ENCODE measurements around the gene ITIH5.
A peak's percentile ranks its signal among the peaks of the same experiment; 100 is the strongest.
"Not testable (repeated sequence)": the region's sequence is repeated elsewhere in the genome, so short reads cannot be mapped to it uniquely, and the experiment has no call there.

The ITIH5 gene

GRCh38 chr10:7666253-7667023, at the start of gene ITIH5:
Gene ITIH5, minus strand, starts transcription at chr10:7666966. Its CDS starts 74 bp downstream, at chr10:7666892.
- no peaks in the 10 kb centered on the region for H3K36me3 ChIP-seq (ENCODE audit: control insufficient read depth in 1 of 2, insufficient read depth in 2 of 2, low read length in 2 of 2)
- H3K9me3 ChIP-seq (ENCODE audit: control insufficient read depth in 1 of 2, low read length in 2 of 2), result no peaks in the 10 kb centered on the region
- H3K4me3 ChIP-seq (ENCODE audit: low read depth in 1 of 2, low read length in 2 of 2), result peak within 1 kb of the TSS; percentile 72 to 93
- H3K27ac ChIP-seq (ENCODE audit: low read length), result no peak within 1 kb of the TSS
- no peaks in the 10 kb centered on the region for H3K27me3 ChIP-seq (ENCODE audit: low read depth, low read length)
- H3K4me1 ChIP-seq (ENCODE audit: control insufficient read depth in 1 of 2, insufficient read depth in 2 of 2, low read length in 2 of 2), result peaks cover 0 to 23% of the 10 kb centered on the region in 2 donors

DNA sequence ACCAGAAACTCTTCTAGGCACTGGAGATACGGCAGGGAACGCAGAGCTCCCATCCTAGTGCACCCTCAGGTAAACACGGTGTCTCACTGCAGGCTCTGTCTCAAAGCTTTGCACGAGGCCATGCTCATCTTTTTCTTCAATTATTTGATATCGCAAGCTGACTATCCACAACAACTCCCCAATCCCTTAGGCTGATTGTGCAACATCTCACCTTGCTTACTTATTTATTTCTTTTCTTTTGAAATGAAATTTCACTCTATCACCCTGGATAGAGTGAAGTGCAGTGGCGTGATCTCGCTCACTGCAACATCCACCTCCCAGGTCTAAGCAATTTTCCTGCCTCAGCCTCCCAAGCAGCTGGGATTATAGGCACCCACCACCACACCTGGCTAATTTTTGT, 48.7 kb upstream of the ITIH5 start:
- Histone ChIP-seq H3K27ac (ENCODE audit: low read length) (no peak overlapping the region), H3K4me3 (ENCODE audit: low read depth in 1 of 2, low read length in 2 of 2) (no peak overlapping the region), H3K27me3 (ENCODE audit: low read depth, low read length) (no peaks in the 10 kb centered on the region), H3K36me3 (ENCODE audit: control insufficient read depth in 1 of 2, insufficient read depth in 2 of 2, low read length in 2 of 2) (no peaks in the 10 kb centered on the region), H3K4me1 (ENCODE audit: control insufficient read depth in 1 of 2, insufficient read depth in 2 of 2, low read length in 2 of 2) (no peaks in the 10 kb centered on the region), H3K9me3 (ENCODE audit: control insufficient read depth in 1 of 2, low read length in 2 of 2) (no peaks in the 10 kb centered on the region)

DNA sequence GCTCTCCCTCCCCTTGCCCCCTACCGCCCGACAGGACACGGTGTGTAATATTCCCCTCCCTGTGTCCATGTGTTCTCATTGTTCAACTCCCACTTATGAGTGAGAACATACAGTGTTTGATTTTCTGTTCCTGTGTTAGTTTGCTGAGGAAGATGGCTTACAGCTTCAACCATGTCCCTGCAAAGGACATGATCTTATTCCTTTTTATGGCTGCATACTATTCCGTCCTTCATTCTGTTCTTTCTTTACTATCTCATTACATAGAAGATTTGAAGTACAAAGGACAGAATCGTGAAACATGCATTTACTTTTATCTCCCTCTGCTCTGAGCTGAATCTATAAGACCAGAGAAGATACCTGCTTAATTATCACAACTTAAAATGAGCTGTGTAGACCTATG, 44.3 kb upstream of the ITIH5 start:
- not testable (repeated sequence) for H3K27me3 ChIP-seq (ENCODE audit: low read depth, low read length); H3K4me1 ChIP-seq (ENCODE audit: control insufficient read depth in 1 of 2, insufficient read depth in 2 of 2, low read length in 2 of 2); H3K9me3 ChIP-seq (ENCODE audit: control insufficient read depth in 1 of 2, low read length in 2 of 2); H3K36me3 ChIP-seq (ENCODE audit: control insufficient read depth in 1 of 2, insufficient read depth in 2 of 2, low read length in 2 of 2); H3K27ac ChIP-seq (ENCODE audit: low read length); H3K4me3 ChIP-seq (ENCODE audit: low read depth in 1 of 2, low read length in 2 of 2)

GRCh38 chr10:7710446-7710845, 43.7 kb upstream of the ITIH5 start:
- Histone ChIP-seq H3K36me3 (ENCODE audit: control insufficient read depth in 1 of 2, insufficient read depth in 2 of 2, low read length in 2 of 2) (no peaks in the 10 kb centered on the region), H3K4me3 (ENCODE audit: low read depth in 1 of 2, low read length in 2 of 2) (no peak overlapping the region), H3K27me3 (ENCODE audit: low read depth, low read length) (no peaks in the 10 kb centered on the region), H3K27ac (ENCODE audit: low read length) (no peak overlapping the region), H3K9me3 (ENCODE audit: control insufficient read depth in 1 of 2, low read length in 2 of 2) (no peaks in the 10 kb centered on the region), H3K4me1 (ENCODE audit: control insufficient read depth in 1 of 2, insufficient read depth in 2 of 2, low read length in 2 of 2) (no peaks in the 10 kb centered on the region)

GRCh38 chr10:7708832-7709231, 42.1 kb upstream of the ITIH5 start:
- H3K36me3 ChIP-seq (ENCODE audit: control insufficient read depth in 1 of 2, insufficient read depth in 2 of 2, low read length in 2 of 2), result no peaks in the 10 kb centered on the region
- no peak overlapping the region for H3K4me3 ChIP-seq (ENCODE audit: low read depth in 1 of 2, low read length in 2 of 2)
- H3K27ac ChIP-seq (ENCODE audit: low read length), result no peak overlapping the region
- no peaks in the 10 kb centered on the region for H3K4me1 ChIP-seq (ENCODE audit: control insufficient read depth in 1 of 2, insufficient read depth in 2 of 2, low read length in 2 of 2)
- no peaks in the 10 kb centered on the region for H3K27me3 ChIP-seq (ENCODE audit: low read depth, low read length)
- H3K9me3 ChIP-seq (ENCODE audit: control insufficient read depth in 1 of 2, low read length in 2 of 2), result no peaks in the 10 kb centered on the region

DNA sequence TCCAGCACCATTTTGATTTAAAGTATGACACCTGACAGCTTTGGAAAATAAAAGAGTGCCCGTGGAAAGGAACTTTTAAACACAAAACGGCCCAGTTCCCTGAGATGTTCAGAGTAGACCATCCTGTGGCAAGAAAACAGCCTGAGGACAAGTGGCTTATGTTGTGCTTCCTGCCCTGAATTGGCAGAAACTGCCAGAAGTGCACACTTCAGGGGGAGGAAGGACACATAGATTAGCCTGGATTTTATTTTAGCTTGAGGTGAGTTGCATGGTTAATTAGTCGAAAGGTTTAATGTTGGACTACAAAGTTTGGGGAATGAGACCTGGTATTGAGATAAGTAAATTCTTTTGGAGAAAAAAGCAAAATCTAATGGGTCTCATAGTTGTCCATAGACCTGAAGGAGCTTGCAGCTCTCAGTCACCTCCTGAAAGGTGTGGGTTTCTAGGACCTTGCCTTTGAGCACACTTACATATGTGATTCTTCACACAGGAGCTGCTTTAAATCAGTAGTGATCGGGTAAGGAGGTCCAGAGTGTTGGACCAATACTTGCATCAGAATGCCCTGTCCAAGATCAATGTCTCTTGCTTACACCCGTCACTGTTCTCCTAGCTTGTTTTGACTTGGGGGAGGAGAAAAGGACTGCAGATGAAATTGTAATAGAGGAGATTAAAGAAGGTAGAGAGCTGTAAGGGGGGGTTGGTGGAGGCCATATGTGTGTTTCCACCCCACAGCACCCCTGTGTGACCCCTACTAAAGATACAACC, 41.3 kb upstream of the ITIH5 start:
- no peak overlapping the region for H3K4me3 ChIP-seq (ENCODE audit: low read depth in 1 of 2, low read length in 2 of 2)
- no peaks in the 10 kb centered on the region for H3K9me3 ChIP-seq (ENCODE audit: control insufficient read depth in 1 of 2, low read length in 2 of 2)
- no peaks in the 10 kb centered on the region for H3K27me3 ChIP-seq (ENCODE audit: low read depth, low read length)
- H3K36me3 ChIP-seq (ENCODE audit: control insufficient read depth in 1 of 2, insufficient read depth in 2 of 2, low read length in 2 of 2), result no peaks in the 10 kb centered on the region
- no peaks in the 10 kb centered on the region for H3K4me1 ChIP-seq (ENCODE audit: control insufficient read depth in 1 of 2, insufficient read depth in 2 of 2, low read length in 2 of 2)
- no peak overlapping the region for H3K27ac ChIP-seq (ENCODE audit: low read length)

DNA sequence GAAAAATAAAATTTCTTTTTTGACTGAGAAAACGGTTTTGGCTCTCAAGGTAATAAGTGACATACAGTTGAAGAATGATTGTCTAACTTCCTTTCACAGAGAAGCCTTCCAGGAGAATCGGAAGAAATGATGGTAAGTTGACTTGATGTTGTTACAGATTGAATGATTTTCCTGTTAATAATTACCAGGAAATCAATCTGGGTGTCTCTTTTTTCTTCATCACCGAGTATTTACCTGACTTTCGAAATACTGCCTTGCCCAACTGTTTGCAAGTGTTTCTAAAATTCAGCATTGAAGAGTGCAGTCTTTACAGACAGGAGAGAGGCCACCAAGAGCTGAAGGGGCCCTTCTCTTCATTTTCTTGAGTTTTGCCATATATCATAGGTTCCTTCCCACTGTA, 40.3 kb upstream of the ITIH5 start:
- no peak overlapping the region for H3K4me3 ChIP-seq (ENCODE audit: low read depth in 1 of 2, low read length in 2 of 2)
- H3K9me3 ChIP-seq (ENCODE audit: control insufficient read depth in 1 of 2, low read length in 2 of 2), result no peaks in the 10 kb centered on the region
- no peaks in the 10 kb centered on the region for H3K36me3 ChIP-seq (ENCODE audit: control insufficient read depth in 1 of 2, insufficient read depth in 2 of 2, low read length in 2 of 2)
- H3K4me1 ChIP-seq (ENCODE audit: control insufficient read depth in 1 of 2, insufficient read depth in 2 of 2, low read length in 2 of 2), result no peaks in the 10 kb centered on the region
- no peak overlapping the region for H3K27ac ChIP-seq (ENCODE audit: low read length)
- H3K27me3 ChIP-seq (ENCODE audit: low read depth, low read length), result no peaks in the 10 kb centered on the region

GRCh38 chr10:7706534-7707073, 39.8 kb upstream of the ITIH5 start:
- Histone ChIP-seq H3K9me3 (ENCODE audit: control insufficient read depth in 1 of 2, low read length in 2 of 2) (no peaks in the 10 kb centered on the region), H3K27me3 (ENCODE audit: low read depth, low read length) (no peaks in the 10 kb centered on the region), H3K4me3 (ENCODE audit: low read depth in 1 of 2, low read length in 2 of 2) (no peak overlapping the region), H3K4me1 (ENCODE audit: control insufficient read depth in 1 of 2, insufficient read depth in 2 of 2, low read length in 2 of 2) (no peaks in the 10 kb centered on the region), H3K36me3 (ENCODE audit: control insufficient read depth in 1 of 2, insufficient read depth in 2 of 2, low read length in 2 of 2) (no peaks in the 10 kb centered on the region), H3K27ac (ENCODE audit: low read length) (no peak overlapping the region)

- no peaks in the 10 kb centered on the region for H3K9me3 ChIP-seq (ENCODE audit: control insufficient read depth in 1 of 2, low read length in 2 of 2)
- H3K4me1 ChIP-seq (ENCODE audit: control insufficient read depth in 1 of 2, insufficient read depth in 2 of 2, low read length in 2 of 2), result no peaks in the 10 kb centered on the region
- H3K36me3 ChIP-seq (ENCODE audit: control insufficient read depth in 1 of 2, insufficient read depth in 2 of 2, low read length in 2 of 2), result no peaks in the 10 kb centered on the region
- H3K27me3 ChIP-seq (ENCODE audit: low read depth, low read length), result no peaks in the 10 kb centered on the region
- H3K27ac ChIP-seq (ENCODE audit: low read length), result no peak overlapping the region
- no peak overlapping the region for H3K4me3 ChIP-seq (ENCODE audit: low read depth in 1 of 2, low read length in 2 of 2)
Observed at GRCh38 chr10:7705341-7705740, 38.6 kb upstream of the ITIH5 start.

DNA sequence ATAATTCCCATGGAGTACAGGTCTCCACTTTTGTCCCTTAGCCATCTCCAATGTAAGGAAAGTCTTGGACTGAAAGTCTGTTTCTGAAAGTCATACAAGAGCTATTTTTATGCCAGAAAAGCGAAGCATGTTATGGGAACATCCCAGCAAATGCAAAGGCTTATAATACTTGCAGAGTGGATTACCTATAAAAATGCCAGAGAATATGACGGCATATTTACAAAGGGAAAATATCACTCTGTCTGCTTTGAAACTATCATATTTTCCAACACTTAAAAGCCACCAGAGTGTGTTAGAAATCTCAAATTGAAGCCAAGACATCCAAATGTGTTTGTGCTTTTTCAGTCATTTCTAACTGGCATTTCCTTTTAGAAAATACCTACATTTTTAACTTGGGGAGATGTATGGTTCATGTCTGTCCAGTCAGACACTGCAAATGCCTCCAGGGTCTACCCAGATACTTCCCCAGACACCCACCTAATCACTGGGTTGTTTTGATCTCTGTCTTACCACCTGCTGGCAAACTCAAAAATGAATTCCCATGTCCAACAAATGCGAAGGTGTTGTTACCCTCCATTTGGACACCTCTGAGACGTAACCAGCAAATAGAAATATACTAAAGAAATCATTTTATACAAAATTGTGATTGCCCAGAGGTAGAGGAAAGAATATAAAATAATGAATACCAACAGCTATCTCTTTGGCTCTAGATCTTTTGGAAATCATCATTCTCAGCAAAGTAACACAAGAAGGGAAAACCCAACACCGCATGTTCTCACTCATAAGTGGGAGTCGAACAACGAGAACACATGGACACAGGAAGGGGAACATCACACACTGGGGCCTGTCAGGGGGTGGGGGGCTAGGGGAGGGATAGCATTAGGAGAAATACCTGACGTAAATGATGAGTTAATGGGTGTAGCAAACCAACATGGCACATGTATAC, 37.6 kb upstream of the ITIH5 start:
- Histone ChIP-seq H3K9me3 (ENCODE audit: control insufficient read depth in 1 of 2, low read length in 2 of 2) (no peaks in the 10 kb centered on the region), H3K27ac (ENCODE audit: low read length) (no peak overlapping the region), H3K36me3 (ENCODE audit: control insufficient read depth in 1 of 2, insufficient read depth in 2 of 2, low read length in 2 of 2) (no peaks in the 10 kb centered on the region), H3K27me3 (ENCODE audit: low read depth, low read length) (no peaks in the 10 kb centered on the region), H3K4me3 (ENCODE audit: low read depth in 1 of 2, low read length in 2 of 2) (no peak overlapping the region), H3K4me1 (ENCODE audit: control insufficient read depth in 1 of 2, insufficient read depth in 2 of 2, low read length in 2 of 2) (no peaks in the 10 kb centered on the region)

GRCh38 chr10:7703140-7703539, 36.4 kb upstream of the ITIH5 start, which contains the start of gene ITIH2:
Gene ITIH2, plus strand, starts transcription at chr10:7703316. Its CDS starts 119 bp downstream, at chr10:7703435.
- H3K36me3 ChIP-seq (ENCODE audit: control insufficient read depth in 1 of 2, insufficient read depth in 2 of 2, low read length in 2 of 2), result no peaks in the 10 kb centered on the region
- no peaks in the 10 kb centered on the region for H3K9me3 ChIP-seq (ENCODE audit: control insufficient read depth in 1 of 2, low read length in 2 of 2)
- H3K4me1 ChIP-seq (ENCODE audit: control insufficient read depth in 1 of 2, insufficient read depth in 2 of 2, low read length in 2 of 2), result no peaks in the 10 kb centered on the region
- H3K27ac ChIP-seq (ENCODE audit: low read length), result no peak within 1 kb of the TSS
- H3K4me3 ChIP-seq (ENCODE audit: low read depth in 1 of 2, low read length in 2 of 2), result no peak within 1 kb of the TSS
- no peaks in the 10 kb centered on the region for H3K27me3 ChIP-seq (ENCODE audit: low read depth, low read length)

All from muscle layer of duodenum (tissue), 2 donors.